ENCODE results near the gene PPARA.
"Not testable (repeated sequence)": the region's sequence is repeated elsewhere in the genome, so short reads cannot be mapped to it uniquely, and the experiment has no call there.

DNA sequence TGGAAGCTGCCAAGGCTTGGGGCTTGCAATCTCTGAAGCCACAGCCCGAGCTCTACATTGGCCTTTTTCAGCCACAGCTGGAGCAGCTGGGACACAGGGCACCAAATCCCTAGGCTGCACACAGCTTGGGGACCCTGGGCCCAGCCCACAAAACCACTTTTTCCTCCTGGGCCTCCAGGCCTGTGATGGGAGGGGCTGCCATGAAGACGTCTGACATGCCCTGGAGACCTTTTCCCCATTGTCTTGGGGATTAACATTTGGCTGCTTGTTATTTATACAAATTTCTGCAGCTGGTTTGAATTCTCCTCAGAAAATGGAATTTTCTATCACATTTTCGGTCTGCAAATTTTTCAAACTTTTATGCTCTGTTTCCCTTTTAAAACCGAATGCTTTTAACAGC, 115.3 kb downstream of the PPARA start:
- TF ChIP-seq, protein P1, sequence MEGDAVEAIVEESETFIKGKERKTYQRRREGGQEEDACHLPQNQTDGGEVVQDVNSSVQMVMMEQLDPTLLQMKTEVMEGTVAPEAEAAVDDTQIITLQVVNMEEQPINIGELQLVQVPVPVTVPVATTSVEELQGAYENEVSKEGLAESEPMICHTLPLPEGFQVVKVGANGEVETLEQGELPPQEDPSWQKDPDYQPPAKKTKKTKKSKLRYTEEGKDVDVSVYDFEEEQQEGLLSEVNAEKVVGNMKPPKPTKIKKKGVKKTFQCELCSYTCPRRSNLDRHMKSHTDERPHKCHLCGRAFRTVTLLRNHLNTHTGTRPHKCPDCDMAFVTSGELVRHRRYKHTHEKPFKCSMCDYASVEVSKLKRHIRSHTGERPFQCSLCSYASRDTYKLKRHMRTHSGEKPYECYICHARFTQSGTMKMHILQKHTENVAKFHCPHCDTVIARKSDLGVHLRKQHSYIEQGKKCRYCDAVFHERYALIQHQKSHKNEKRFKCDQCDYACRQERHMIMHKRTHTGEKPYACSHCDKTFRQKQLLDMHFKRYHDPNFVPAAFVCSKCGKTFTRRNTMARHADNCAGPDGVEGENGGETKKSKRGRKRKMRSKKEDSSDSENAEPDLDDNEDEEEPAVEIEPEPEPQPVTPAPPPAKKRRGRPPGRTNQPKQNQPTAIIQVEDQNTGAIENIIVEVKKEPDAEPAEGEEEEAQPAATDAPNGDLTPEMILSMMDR (IDR thresholded peaks at IDR 0.05; ENCODE audit: insufficient read depth, low read length), result not testable (repeated sequence)
- TF ChIP-seq POLR2AphosphoS5 (IDR thresholded peaks at IDR 0.05; ENCODE audit: low read depth); SPI1 (IDR thresholded peaks at IDR 0.05; ENCODE audit: borderline replicate concordance, low read depth); GABPA (IDR thresholded peaks at IDR 0.05; ENCODE audit: low read depth): not testable (repeated sequence)
- TF ChIP-seq, protein P2, sequence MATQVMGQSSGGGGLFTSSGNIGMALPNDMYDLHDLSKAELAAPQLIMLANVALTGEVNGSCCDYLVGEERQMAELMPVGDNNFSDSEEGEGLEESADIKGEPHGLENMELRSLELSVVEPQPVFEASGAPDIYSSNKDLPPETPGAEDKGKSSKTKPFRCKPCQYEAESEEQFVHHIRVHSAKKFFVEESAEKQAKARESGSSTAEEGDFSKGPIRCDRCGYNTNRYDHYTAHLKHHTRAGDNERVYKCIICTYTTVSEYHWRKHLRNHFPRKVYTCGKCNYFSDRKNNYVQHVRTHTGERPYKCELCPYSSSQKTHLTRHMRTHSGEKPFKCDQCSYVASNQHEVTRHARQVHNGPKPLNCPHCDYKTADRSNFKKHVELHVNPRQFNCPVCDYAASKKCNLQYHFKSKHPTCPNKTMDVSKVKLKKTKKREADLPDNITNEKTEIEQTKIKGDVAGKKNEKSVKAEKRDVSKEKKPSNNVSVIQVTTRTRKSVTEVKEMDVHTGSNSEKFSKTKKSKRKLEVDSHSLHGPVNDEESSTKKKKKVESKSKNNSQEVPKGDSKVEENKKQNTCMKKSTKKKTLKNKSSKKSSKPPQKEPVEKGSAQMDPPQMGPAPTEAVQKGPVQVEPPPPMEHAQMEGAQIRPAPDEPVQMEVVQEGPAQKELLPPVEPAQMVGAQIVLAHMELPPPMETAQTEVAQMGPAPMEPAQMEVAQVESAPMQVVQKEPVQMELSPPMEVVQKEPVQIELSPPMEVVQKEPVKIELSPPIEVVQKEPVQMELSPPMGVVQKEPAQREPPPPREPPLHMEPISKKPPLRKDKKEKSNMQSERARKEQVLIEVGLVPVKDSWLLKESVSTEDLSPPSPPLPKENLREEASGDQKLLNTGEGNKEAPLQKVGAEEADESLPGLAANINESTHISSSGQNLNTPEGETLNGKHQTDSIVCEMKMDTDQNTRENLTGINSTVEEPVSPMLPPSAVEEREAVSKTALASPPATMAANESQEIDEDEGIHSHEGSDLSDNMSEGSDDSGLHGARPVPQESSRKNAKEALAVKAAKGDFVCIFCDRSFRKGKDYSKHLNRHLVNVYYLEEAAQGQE (IDR thresholded peaks at IDR 0.05; ENCODE audit: insufficient replicate concordance, low read depth), result not testable (repeated sequence)
